ENCODE results near the gene PDIK1L.

The PDIK1L gene

DNA sequence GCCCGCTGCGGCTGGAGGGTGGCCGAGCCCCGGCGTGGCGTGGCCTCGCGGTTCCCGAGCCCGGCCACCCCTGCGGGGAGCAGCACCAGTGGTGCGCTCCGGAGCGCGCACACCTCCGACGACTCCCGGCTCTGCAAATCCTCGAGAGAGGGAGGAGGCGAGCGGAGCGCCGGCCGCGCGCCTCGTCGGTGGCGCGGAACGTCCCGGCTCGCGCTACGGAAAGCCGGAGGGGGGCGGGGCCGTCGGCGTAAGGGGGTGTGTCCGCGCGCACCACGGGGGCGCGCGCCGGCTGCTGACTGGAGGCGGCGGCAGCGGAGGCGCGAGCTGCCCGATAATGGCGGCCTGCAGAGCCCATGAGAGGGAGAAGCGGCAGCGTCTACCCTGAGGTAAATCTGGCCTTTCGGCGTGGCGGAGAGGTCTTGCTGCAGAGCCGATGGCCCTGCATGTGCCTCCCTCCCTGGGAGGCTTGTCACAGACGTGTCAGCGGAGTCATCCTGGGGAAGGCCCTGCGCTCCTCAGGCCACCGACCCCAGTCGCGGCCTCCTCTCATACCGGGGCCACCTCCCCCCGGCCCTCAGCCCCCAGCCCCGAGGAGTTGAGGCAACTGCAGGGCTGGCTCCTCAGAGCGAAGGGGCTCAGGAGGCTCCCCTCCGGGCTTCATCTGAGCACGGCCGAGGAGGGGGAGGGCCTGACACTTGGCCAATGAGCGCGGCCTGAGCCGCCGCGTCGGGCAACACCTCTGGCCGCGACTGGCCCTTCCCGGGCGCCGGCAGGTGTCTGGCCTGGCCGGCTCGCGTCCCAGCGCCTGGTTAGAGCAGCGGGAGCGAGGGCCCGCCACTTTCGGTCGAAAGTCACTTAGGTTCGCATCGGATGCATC is at the start of gene PDIK1L:
Gene PDIK1L (plus strand): TSS at position 295 of the 877 bp plus-strand sequence. CDS start 2,485 bp downstream, outside the sequence.
- Histone ChIP-seq H3K36me3 (ENCODE audit: control insufficient read depth in 2 of 2, insufficient read depth in 2 of 2, low read length in 2 of 2) (peaks cover 2 to 9% of the 10 kb centered on the region in 2 donors), H3K4me3 (ENCODE audit: low read length in 2 of 2) (peak within 1 kb of the TSS; percentile 71 to 97), H3K9ac (ENCODE audit: low read length in 2 of 2) (peak within 1 kb of the TSS; percentile 72 to 86), H3K9me3 (ENCODE audit: control insufficient read depth in 2 of 2, low read length in 2 of 2) (no peaks in the 10 kb centered on the region), H3K27me3 (ENCODE audit: control insufficient read depth in 1 of 2, insufficient read depth in 2 of 2, low read length in 2 of 2) (no peaks in the 10 kb centered on the region), H3K27ac (ENCODE audit: low read length) (peak within 1 kb of the TSS; percentile 79), H3K4me1 (ENCODE audit: control insufficient read depth, insufficient read depth, low read length) (peaks cover 17% of the 10 kb centered on the region)

DNA sequence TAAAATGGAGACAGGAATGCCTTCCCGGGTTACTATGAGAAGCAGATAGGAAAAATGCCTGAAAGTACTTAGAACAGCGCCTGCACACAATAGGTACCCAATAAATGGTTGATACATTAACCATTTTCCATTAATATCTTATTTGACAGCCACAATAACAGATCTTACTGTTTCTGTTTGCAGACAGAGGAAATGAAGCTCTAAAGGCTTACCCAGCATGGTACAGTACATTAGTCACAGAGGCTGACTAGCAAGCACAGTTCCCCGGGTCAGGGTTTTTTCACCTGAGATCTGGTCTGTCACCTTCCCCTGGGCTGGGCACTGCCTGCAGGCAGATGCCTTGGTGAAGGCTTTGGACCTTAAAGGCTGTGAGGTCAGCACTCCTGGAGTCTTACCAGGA is 47.1 kb upstream of the PDIK1L start:
- Histone ChIP-seq H3K27me3 (ENCODE audit: control insufficient read depth in 1 of 2, insufficient read depth in 2 of 2, low read length in 2 of 2) (peaks cover 11% of the 10 kb centered on the region in 2 donors), H3K36me3 (ENCODE audit: control insufficient read depth in 2 of 2, insufficient read depth in 2 of 2, low read length in 2 of 2) (no peaks in the 10 kb centered on the region), H3K9ac (ENCODE audit: low read length in 2 of 2) (no peak overlapping the region), H3K4me3 (ENCODE audit: low read length in 2 of 2) (no peak overlapping the region), H3K27ac (ENCODE audit: low read length) (no peak overlapping the region), H3K4me1 (ENCODE audit: control insufficient read depth, insufficient read depth, low read length) (peaks cover 3% of the 10 kb centered on the region), H3K9me3 (ENCODE audit: control insufficient read depth in 2 of 2, low read length in 2 of 2) (no peaks in the 10 kb centered on the region)

DNA sequence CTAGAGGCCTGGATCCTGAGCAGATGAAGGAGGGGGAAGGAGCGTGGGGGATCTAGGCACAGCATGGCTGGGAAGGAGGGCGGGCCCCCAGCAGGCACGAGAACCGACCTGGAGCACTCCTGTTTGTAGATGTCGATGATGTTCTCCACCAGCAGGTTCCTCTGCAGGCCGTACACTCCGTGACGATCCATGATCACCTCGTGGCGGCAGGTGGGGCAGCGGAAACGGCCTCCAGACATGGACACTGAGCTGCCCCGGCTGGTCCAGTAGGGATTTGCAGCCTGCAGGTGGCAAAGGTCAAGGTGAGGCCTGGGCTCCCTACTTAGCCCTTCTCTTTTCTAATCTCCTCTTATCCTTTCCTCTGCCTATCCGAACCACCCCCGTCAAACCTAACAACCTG is 45.5 kb upstream of the PDIK1L start:
- Histone ChIP-seq H3K27ac (ENCODE audit: low read length) (no peak overlapping the region), H3K4me3 (ENCODE audit: low read length in 2 of 2) (no peak overlapping the region), H3K36me3 (ENCODE audit: control insufficient read depth in 2 of 2, insufficient read depth in 2 of 2, low read length in 2 of 2) (no peaks in the 10 kb centered on the region), H3K9ac (ENCODE audit: low read length in 2 of 2) (no peak overlapping the region), H3K4me1 (ENCODE audit: control insufficient read depth, insufficient read depth, low read length) (peaks cover 3% of the 10 kb centered on the region), H3K27me3 (ENCODE audit: control insufficient read depth in 1 of 2, insufficient read depth in 2 of 2, low read length in 2 of 2) (peaks cover 4 to 14% of the 10 kb centered on the region in 2 donors), H3K9me3 (ENCODE audit: control insufficient read depth in 2 of 2, low read length in 2 of 2) (no peaks in the 10 kb centered on the region)

DNA sequence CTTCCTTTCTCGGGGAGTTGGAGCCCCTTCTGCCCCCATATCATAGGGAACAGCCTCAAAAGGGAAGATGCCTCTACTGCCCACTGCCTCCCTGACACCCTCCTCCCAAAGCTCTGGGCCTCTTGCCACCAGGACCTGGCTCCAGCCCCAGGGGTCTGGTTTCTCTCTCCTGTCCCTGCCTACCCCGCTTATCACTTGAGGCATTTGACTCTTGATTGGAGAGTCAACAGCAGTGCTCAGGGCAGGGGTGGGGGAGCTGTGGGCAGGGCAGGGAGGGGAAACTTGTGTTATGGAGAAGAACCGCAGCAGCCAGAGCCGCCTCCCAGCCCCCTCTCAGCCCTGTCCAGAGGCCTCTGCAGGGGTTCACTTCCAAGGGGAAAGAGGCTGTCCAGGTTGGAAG is 44.8 kb upstream of the PDIK1L start:
- Histone ChIP-seq H3K27me3 (ENCODE audit: control insufficient read depth in 1 of 2, insufficient read depth in 2 of 2, low read length in 2 of 2) (peaks cover 2 to 16% of the 10 kb centered on the region in 2 donors), H3K27ac (ENCODE audit: low read length) (no peak overlapping the region), H3K9me3 (ENCODE audit: control insufficient read depth in 2 of 2, low read length in 2 of 2) (no peaks in the 10 kb centered on the region), H3K36me3 (ENCODE audit: control insufficient read depth in 2 of 2, insufficient read depth in 2 of 2, low read length in 2 of 2) (no peaks in the 10 kb centered on the region), H3K4me3 (ENCODE audit: low read length in 2 of 2) (no peak overlapping the region), H3K4me1 (ENCODE audit: control insufficient read depth, insufficient read depth, low read length) (peaks cover 3% of the 10 kb centered on the region), H3K9ac (ENCODE audit: low read length in 2 of 2) (no peak overlapping the region)

DNA sequence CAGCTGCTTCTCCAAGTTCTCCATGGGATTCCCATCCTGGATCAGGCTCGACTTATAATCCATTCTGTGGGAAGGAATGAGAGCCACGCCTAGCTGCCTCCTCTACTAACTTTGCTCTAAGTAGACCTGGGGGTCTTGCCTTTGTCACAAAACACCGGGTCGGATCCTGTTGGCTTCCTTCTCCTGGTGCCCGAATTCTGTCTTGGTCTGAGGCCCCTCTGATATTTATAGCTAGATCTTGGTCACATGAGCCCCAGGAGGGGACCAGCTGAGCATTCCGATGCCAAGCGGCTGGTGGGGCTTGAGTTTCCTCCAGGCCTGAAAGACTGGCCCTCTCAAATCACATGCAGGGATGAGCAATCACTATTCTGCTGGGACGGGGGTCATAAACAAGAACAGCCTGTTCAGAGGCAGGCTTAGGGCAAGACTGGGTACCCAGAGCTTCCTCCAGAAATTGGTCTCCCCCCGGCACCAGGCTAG is 44.2 kb upstream of the PDIK1L start, which contains the start of gene TRIM63:
Gene TRIM63 (minus strand): TSS at position 199 of the 480 bp plus-strand sequence. CDS start 136 bp downstream, at position 63.
- Histone ChIP-seq H3K4me1 (ENCODE audit: control insufficient read depth, insufficient read depth, low read length) (peaks cover 3% of the 10 kb centered on the region), H3K27ac (ENCODE audit: low read length) (no peak within 1 kb of the TSS), H3K9me3 (ENCODE audit: control insufficient read depth in 2 of 2, low read length in 2 of 2) (no peaks in the 10 kb centered on the region), H3K36me3 (ENCODE audit: control insufficient read depth in 2 of 2, insufficient read depth in 2 of 2, low read length in 2 of 2) (no peaks in the 10 kb centered on the region), H3K27me3 (ENCODE audit: control insufficient read depth in 1 of 2, insufficient read depth in 2 of 2, low read length in 2 of 2) (peaks cover 2 to 16% of the 10 kb centered on the region in 2 donors), H3K4me3 (ENCODE audit: low read length in 2 of 2) (no peak within 1 kb of the TSS), H3K9ac (ENCODE audit: low read length in 2 of 2) (no peak within 1 kb of the TSS)

DNA sequence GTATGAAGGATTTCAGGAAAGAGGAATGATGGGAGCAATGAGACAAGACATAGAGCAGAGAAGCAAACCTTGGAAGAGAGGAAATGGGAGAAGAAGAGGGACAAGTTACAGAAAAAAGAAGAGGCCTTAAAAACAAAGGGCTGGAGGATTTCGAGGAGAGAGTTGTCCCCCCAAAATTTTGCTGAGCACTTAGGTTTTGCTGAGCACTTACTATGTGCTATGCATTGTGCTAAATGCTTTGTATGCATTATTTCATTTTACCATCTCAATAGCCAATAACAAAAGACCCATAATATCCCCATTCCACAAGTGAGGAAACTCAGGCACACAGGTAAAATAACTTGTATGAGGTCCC is 41.7 kb upstream of the PDIK1L start:
- Histone ChIP-seq H3K9me3 (ENCODE audit: control insufficient read depth in 2 of 2, low read length in 2 of 2) (no peaks in the 10 kb centered on the region), H3K9ac (ENCODE audit: low read length in 2 of 2) (no peak overlapping the region), H3K4me1 (ENCODE audit: control insufficient read depth, insufficient read depth, low read length) (peaks cover 3% of the 10 kb centered on the region), H3K36me3 (ENCODE audit: control insufficient read depth in 2 of 2, insufficient read depth in 2 of 2, low read length in 2 of 2) (no peaks in the 10 kb centered on the region), H3K4me3 (ENCODE audit: low read length in 2 of 2) (no peak overlapping the region), H3K27me3 (ENCODE audit: control insufficient read depth in 1 of 2, insufficient read depth in 2 of 2, low read length in 2 of 2) (peaks cover 0 to 15% of the 10 kb centered on the region in 2 donors), H3K27ac (ENCODE audit: low read length) (no peak overlapping the region)

DNA sequence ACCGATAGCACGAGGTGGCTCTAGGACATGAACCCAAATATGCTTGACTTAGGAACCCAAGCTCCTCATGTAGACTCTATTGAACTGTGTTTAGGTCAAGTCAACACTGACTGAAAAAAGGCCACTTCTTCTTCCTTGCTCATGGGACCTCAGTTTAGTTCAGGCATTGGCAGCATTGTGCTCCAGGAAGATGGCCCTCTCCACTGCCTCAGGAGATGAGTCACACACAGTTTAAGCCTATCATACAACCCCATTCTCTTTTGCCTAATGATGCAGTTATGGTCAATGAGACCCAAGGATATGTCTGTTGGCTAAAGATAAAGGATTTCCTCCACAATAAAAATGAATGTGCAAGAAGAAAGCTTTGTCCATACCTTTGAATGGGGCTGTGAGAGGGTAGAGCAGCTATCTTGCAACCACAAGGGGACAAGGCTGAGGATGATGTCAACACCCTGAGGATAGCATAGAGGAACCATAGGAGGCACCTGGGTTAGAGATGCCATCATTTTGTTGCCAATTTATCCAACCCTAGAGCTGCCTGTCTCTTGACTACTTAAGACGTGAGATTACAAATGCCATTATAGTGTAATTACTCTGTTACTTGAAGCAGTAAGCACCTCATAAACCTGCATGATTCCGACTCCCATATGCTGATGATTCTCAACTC is 41.2 kb upstream of the PDIK1L start:
- Histone ChIP-seq H3K36me3 (ENCODE audit: control insufficient read depth in 2 of 2, insufficient read depth in 2 of 2, low read length in 2 of 2) (no peaks in the 10 kb centered on the region), H3K4me1 (ENCODE audit: control insufficient read depth, insufficient read depth, low read length) (peaks cover 3% of the 10 kb centered on the region), H3K9ac (ENCODE audit: low read length in 2 of 2) (no peak overlapping the region), H3K9me3 (ENCODE audit: control insufficient read depth in 2 of 2, low read length in 2 of 2) (no peaks in the 10 kb centered on the region), H3K27ac (ENCODE audit: low read length) (no peak overlapping the region), H3K4me3 (ENCODE audit: low read length in 2 of 2) (no peak overlapping the region), H3K27me3 (ENCODE audit: control insufficient read depth in 1 of 2, insufficient read depth in 2 of 2, low read length in 2 of 2) (peaks cover 0 to 17% of the 10 kb centered on the region in 2 donors)

DNA sequence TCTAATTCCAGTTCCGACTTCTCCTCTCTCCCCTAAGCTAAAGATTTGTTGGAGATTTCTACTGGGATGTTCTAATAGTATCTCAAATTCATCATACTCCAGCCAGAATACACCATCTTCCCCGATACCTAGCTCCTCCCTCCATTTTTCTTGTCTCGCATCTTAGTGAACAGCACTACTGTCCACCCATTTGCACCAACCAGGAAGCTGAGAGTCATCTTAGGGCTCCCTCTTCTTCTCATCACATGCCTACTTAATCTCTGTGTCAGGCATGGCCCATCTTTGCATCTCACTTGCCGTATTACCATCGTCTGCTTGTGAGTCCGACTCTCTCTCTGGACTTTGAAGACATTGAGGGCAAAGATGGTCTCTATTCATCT is 40.7 kb upstream of the PDIK1L start:
- peaks cover 4 to 21% of the 10 kb centered on the region in 2 donors for H3K27me3 ChIP-seq (ENCODE audit: control insufficient read depth in 1 of 2, insufficient read depth in 2 of 2, low read length in 2 of 2)
- peaks cover 3% of the 10 kb centered on the region for H3K4me1 ChIP-seq (ENCODE audit: control insufficient read depth, insufficient read depth, low read length)

DNA sequence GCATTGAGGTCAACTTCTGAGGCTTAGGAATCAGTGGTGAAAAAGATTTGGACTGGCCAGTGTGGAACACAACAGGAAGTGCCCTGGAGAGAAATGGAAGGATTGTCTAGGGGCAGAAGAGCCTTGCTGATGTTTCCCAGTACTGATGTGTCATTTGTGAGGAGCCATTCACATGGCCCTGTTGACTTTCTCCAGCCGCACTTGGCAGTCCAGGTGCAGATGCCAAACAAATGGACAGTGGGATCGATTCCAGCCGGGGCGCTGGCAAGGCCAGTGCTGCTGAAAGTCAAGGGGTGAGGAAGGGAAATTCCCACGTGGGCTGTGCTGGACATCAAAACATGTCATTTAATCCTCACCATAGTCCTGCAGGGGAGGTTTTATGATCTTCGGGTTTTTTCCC is 39.3 kb upstream of the PDIK1L start:
- Histone ChIP-seq H3K9ac (ENCODE audit: low read length in 2 of 2) (no peak overlapping the region), H3K4me1 (ENCODE audit: control insufficient read depth, insufficient read depth, low read length) (peaks cover under 1% of the 10 kb centered on the region), H3K9me3 (ENCODE audit: control insufficient read depth in 2 of 2, low read length in 2 of 2) (no peaks in the 10 kb centered on the region), H3K27ac (ENCODE audit: low read length) (no peak overlapping the region), H3K27me3 (ENCODE audit: control insufficient read depth in 1 of 2, insufficient read depth in 2 of 2, low read length in 2 of 2) (peaks cover 10 to 21% of the 10 kb centered on the region in 2 donors), H3K36me3 (ENCODE audit: control insufficient read depth in 2 of 2, insufficient read depth in 2 of 2, low read length in 2 of 2) (no peaks in the 10 kb centered on the region), H3K4me3 (ENCODE audit: low read length in 2 of 2) (no peak overlapping the region)

More for the DNA sequence above, 40.7 kb upstream of the PDIK1L start:
- Histone ChIP-seq H3K4me3 (ENCODE audit: low read length in 2 of 2) (no peak overlapping the region), H3K27ac (ENCODE audit: low read length) (no peak overlapping the region), H3K9me3 (ENCODE audit: control insufficient read depth in 2 of 2, low read length in 2 of 2) (no peaks in the 10 kb centered on the region), H3K36me3 (ENCODE audit: control insufficient read depth in 2 of 2, insufficient read depth in 2 of 2, low read length in 2 of 2) (no peaks in the 10 kb centered on the region), H3K9ac (ENCODE audit: low read length in 2 of 2) (no peak overlapping the region)

DNA sequence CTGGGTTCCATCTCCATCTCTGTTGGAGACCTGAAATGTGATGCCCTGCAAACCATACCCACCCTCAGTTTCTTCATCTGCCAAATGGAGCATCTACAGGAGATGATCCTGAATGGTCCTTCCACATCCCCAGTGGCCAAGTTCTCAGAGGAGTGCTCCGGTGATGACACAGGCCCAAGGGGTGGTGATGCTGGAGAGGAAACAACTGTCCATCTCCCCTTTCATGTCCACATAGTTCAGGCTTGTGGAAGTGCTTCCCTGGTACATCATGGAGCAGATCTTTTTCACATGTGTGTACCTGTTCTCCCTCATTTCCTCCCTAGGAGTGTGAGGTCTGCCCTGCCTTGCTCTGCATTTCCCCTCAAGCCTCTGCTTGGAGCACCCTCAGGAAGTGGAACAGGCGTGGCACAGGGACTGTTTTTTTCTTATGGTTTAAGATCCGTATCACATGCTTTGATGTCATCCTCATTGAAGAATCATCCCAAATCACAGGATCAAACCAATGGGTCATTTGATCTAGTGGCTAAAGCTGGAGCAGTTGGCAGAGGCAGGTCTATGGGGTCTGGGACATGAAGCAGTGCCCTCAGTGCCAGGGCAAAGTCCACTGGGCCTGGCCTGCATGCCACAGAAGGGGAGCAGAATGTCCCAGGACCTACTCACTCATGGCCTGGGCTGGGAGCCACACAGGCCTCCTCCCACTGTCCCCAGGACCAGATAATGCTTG is 36.0 kb upstream of the PDIK1L start:
- Histone ChIP-seq H3K27me3 (ENCODE audit: control insufficient read depth in 1 of 2, insufficient read depth in 2 of 2, low read length in 2 of 2) (peaks cover 10 to 19% of the 10 kb centered on the region in 2 donors), H3K9me3 (ENCODE audit: control insufficient read depth in 2 of 2, low read length in 2 of 2) (no peaks in the 10 kb centered on the region), H3K4me3 (ENCODE audit: low read length in 2 of 2) (no peak overlapping the region), H3K36me3 (ENCODE audit: control insufficient read depth in 2 of 2, insufficient read depth in 2 of 2, low read length in 2 of 2) (no peaks in the 10 kb centered on the region), H3K9ac (ENCODE audit: low read length in 2 of 2) (no peak overlapping the region), H3K27ac (ENCODE audit: low read length) (no peak overlapping the region), H3K4me1 (ENCODE audit: control insufficient read depth, insufficient read depth, low read length) (no peaks in the 10 kb centered on the region)
